Lung (tissue), 12 donors: Measurements from ENCODE around the gene OLA1. TPM values are rescaled to one million over a fixed set of nuclear protein-coding genes. Genes with fewer than 3 reads are reported as not detected.

ENCODE experiments used
- ATAC-seq: fragments of 200-7000 bp; cut with Tn5 transposase; one replicate; pipeline ENCODE4 v1.9.1; 2020; ENCODE audit warnings: moderate number of reproducible peaks; ENCODE audit not compliant: insufficient read depth, low FRiP score
- DNase-seq, 3 donors: peaks; one replicate each; pipeline ENCODE4 v3.0.0-alpha.2; 2013 to 2017
- H3K27ac ChIP-seq, 2 donors: one replicate each; pipeline ENCODE4 v1.5.1; 2013; ENCODE audit warnings: mild to moderate bottlenecking in 2 of 2, moderate library complexity in 2 of 2, control low read depth in 1 of 2, inconsistent platforms in 1 of 2, low read depth in 1 of 2, low read length in 1 of 2
- H3K27me3 ChIP-seq, 3 donors: one replicate each; pipeline ENCODE4 v1.5.1; 2013; ENCODE audit warnings: low read length in 2 of 3; ENCODE audit not compliant: control insufficient read depth in 3 of 3, insufficient read depth in 3 of 3
- H3K36me3 ChIP-seq, 4 donors: one replicate each; pipeline ENCODE4 v1.5.1; 2013; ENCODE audit warnings: low read length in 4 of 4, mild to moderate bottlenecking in 1 of 4, moderate library complexity in 1 of 4; ENCODE audit not compliant: control insufficient read depth in 4 of 4, insufficient read depth in 4 of 4
- H3K4me1 ChIP-seq, 5 donors: one replicate each; pipeline ENCODE4 v1.5.1; 2013; ENCODE audit warnings: low read length in 5 of 5, mild to moderate bottlenecking in 2 of 5, moderate library complexity in 1 of 5; ENCODE audit not compliant: control insufficient read depth in 5 of 5, insufficient read depth in 5 of 5
- H3K4me3 ChIP-seq: one replicate; pipeline ENCODE4 v1.5.1; 2013; ENCODE audit warnings: mild to moderate bottlenecking, control low read depth, moderate library complexity
- H3K9ac ChIP-seq, 2 donors: one replicate each; pipeline ENCODE4 v1.5.1; 2013; ENCODE audit warnings: low read length in 2 of 2, control low read depth in 1 of 2; ENCODE audit not compliant: insufficient read depth in 1 of 2
- H3K9me3 ChIP-seq, 4 donors: one replicate each; pipeline ENCODE4 v1.5.1; 2013; ENCODE audit warnings: low read length in 3 of 4, mild to moderate bottlenecking in 1 of 4, moderate library complexity in 1 of 4; ENCODE audit not compliant: control insufficient read depth in 4 of 4, insufficient read depth in 3 of 4
- WGBS, 2 donors: extraction: QIAGEN DNeasy Blood & Tissue Kit; methylation state at CpG; one replicate each; pipeline ENCODE4 v1.1.7; 2013; 5-methylcytosine and 5-hydroxymethylcytosine counted together
- polyA plus RNA-seq, 2 donors: library from polyadenylated mRNA; stranded (reverse); fragments of 200-250 nt; gene quantifications; one replicate each; pipeline ENCODE4 v1.2.1, GENCODE V29; 2013
- total RNA-seq, 2 donors: library from RNA; depleted of rRNA in 1 of 2; stranded (reverse); fragments of >200 nt in 1 of 2; gene quantifications; one replicate each; pipeline ENCODE4 v1.2.1, GENCODE V29; 2014 to 2021
- TF ChIP-seq, protein P1 (sequence below): IDR thresholded peaks from 2 replicates; pipeline ENCODE4 v1.5.1; 2012; ENCODE audit warnings: mild to moderate bottlenecking; ENCODE audit errors: control extremely low read depth, extremely low read depth
- donor health status: control.
- donor health status: control.
- donor health status: Bipolar disorder and iron deficiency.
- donor health status: healthy.
- donor health status: DM: yes; HTN: yes; CAD: no.

The OLA1 gene
- total and polyA plus RNA-seq, 4 donors: 49.8 to 71.4 (median 53.4) TPM

DNA sequence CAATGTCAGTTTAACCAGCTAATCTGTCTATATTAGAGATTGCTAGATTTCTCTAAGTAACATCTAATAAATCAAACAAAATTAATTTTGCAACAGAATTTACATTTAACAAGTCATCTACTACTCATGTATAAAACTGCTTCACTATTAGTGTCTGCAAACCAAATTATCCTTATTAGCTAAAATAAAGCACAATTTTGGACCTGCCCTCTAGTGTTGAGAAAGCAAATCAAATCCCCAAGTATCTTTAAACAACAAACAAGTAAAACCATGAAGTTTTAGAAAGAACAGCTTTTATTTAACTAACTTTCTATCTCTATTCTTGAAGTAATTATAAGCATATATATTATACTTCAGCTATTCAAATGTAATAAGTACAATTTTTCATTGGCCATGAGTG, 170.1 kb downstream of the OLA1 start:
- Histone ChIP-seq H3K36me3 (peaks cover 0 to 8% (median 2%) of the 10 kb centered on the region in 4 donors), H3K27me3 (no peaks in the 10 kb centered on the region)
- peak in 2 of 3 donors; percentile 41 to 50 for DNase-seq

DNA sequence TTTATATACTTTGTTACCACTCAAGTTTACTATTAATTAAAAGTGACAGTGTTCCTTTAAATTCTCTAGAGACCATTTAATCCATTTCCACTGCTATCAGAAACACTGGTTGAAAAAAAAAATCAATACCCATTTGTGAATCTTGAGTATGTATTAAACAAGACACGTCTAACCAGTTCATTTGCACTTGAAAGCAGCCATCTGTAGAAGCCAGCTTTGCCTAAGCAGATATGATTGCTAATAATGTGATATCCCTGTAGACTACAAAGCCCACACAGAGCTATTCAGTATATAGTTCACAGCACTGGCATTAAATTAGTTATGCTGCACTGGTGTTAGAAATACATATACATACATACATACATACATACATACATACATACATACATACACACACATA, 171.4 kb downstream of the OLA1 start:
- ATAC-seq (no peak), DNase-seq (no peak)
- WGBS, 2 donors: 82 to 95% methylated on average over 1 of the region's 1 CpG
- no peaks in the 10 kb centered on the region for H3K9me3 ChIP-seq
- no peak overlapping the region for H3K4me3 ChIP-seq
- TF ChIP-seq, protein P1, sequence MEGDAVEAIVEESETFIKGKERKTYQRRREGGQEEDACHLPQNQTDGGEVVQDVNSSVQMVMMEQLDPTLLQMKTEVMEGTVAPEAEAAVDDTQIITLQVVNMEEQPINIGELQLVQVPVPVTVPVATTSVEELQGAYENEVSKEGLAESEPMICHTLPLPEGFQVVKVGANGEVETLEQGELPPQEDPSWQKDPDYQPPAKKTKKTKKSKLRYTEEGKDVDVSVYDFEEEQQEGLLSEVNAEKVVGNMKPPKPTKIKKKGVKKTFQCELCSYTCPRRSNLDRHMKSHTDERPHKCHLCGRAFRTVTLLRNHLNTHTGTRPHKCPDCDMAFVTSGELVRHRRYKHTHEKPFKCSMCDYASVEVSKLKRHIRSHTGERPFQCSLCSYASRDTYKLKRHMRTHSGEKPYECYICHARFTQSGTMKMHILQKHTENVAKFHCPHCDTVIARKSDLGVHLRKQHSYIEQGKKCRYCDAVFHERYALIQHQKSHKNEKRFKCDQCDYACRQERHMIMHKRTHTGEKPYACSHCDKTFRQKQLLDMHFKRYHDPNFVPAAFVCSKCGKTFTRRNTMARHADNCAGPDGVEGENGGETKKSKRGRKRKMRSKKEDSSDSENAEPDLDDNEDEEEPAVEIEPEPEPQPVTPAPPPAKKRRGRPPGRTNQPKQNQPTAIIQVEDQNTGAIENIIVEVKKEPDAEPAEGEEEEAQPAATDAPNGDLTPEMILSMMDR: no peak
- H3K4me1 ChIP-seq: peaks cover 0 to 6% (median 0%) of the 10 kb centered on the region in 5 donors
- H3K36me3 ChIP-seq: peaks cover 0 to 8% (median 2%) of the 10 kb centered on the region in 4 donors
- no peak overlapping the region for H3K9ac ChIP-seq
- no peak overlapping the region for H3K27ac ChIP-seq
- H3K27me3 ChIP-seq: no peaks in the 10 kb centered on the region

More for the DNA sequence above, 170.1 kb downstream of the OLA1 start:
- H3K27ac ChIP-seq: no peak overlapping the region
- peaks cover 0 to 6% (median 0%) of the 10 kb centered on the region in 5 donors for H3K4me1 ChIP-seq
- H3K9me3 ChIP-seq: no peaks in the 10 kb centered on the region
- H3K4me3 ChIP-seq: no peak overlapping the region
- no peak for ATAC-seq
- TF ChIP-seq, protein P1: peak; percentile 16
- no peak overlapping the region for H3K9ac ChIP-seq

DNA sequence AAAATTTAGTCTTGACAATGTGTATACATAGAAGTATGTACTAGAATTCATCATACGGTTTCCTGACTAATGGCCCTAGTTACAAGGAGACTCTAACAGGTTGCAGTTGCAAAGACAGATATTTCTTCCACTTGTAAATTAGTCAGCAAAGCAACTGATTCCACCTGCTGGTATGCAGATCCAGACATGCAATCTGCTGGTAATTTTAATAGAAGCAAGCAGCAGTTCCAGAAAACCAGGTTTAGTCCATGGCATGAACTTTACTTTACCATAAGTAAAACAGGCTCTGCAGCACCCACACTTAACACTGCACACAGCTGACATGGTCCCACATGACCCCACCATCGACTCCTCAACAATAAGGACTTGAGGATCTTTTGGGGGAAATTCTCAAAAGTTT, 172.3 kb downstream of the OLA1 start:
- Histone ChIP-seq H3K36me3 (peaks cover 0 to 8% (median 2%) of the 10 kb centered on the region in 4 donors), H3K4me1 (peaks cover 0 to 6% (median 0%) of the 10 kb centered on the region in 5 donors), H3K4me3 (no peak overlapping the region), H3K9ac (no peak overlapping the region), H3K9me3 (no peaks in the 10 kb centered on the region), H3K27ac (no peak overlapping the region), H3K27me3 (no peaks in the 10 kb centered on the region)
- TF ChIP-seq, protein P1: no peak
- ATAC-seq (no peak), DNase-seq (no peak)
- 74 to 87% methylated on average over 2 of the region's 2 CpGs for whole genome bisulfite sequencing, 2 donors

DNA sequence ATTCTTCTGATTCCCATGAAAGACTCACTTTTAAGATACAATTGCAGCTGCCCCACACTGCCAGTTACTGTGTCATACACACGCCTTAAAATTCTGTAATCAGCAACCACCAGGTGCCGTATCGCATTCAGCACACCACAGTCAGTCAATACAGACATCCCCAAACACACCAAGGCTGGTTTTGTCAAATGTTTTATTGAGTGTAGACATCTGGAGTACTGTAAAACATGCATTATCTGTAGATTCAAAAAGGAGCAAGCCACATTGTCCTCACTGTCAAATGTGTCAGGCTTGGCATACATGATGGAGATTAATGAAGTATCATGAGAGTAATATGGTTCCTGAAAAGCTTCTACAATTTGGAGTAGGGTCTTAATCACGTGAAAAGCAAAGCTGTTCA, 173.5 kb downstream of the OLA1 start:
- H3K27ac ChIP-seq: no peak overlapping the region
- H3K9me3 ChIP-seq: no peaks in the 10 kb centered on the region
- TF ChIP-seq, protein P1: no peak
- no peak overlapping the region for H3K4me3 ChIP-seq
- no peak overlapping the region for H3K9ac ChIP-seq
- ATAC-seq (no peak), DNase-seq (no peak)
- H3K27me3 ChIP-seq: no peaks in the 10 kb centered on the region
- peaks cover 0 to 4% (median 2%) of the 10 kb centered on the region in 4 donors for H3K36me3 ChIP-seq
- WGBS, 2 donors: 93 to 97% methylated on average over 4 of the region's 4 CpGs
- H3K4me1 ChIP-seq: peaks cover 0 to 6% (median 0%) of the 10 kb centered on the region in 5 donors
